ENCODE results near the gene SPDL1.
"Not testable (repeated sequence)": the region's sequence is repeated elsewhere in the genome, so short reads cannot be mapped to it uniquely, and the experiment has no call there.

Gene SPDL1

GRCh38 chr5:169574134-169574646 is 9.4 kb upstream of the SPDL1 start:
- DNase-seq = no peak

DNA sequence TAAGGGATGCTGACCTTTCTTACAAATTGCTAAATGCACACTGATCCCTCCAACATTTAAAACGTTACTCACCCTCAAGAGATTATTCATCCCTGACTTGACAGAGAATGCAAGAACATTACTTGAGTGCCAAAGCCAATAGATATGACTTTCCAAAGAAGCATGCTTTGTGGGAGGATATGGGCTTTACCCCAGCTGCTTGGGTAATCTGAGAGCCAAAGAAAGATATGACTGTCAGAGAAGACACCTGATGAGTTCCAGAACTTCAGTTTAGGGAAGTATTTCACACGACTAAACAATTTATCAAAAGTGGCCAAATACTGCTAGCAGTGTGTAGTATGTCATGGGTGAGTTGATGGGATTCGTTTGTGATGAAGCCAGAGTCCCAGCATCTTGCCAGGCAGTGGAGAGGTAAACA is 7.4 kb upstream of the SPDL1 start:
- DNase-seq = no peak

DNA sequence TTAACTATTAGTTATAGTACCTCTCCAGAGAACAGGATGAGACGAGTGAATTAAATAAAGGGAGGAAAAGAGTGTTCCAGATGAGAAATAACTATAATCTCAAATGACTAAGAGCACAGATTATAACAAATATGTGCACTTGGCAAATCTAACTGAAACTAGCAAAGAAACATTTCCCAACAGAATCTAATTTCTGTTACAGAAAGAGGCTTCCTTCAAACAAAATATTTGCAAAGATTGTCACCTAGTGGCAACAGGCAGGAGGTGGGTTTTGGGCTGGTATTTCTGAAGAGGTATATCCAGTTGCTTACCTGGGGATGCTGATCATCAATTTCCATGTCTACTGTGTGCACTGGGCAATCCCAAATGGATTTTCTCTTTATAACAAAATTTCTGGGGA is 5.6 kb upstream of the SPDL1 start:
- DNase-seq = no peak

DNA sequence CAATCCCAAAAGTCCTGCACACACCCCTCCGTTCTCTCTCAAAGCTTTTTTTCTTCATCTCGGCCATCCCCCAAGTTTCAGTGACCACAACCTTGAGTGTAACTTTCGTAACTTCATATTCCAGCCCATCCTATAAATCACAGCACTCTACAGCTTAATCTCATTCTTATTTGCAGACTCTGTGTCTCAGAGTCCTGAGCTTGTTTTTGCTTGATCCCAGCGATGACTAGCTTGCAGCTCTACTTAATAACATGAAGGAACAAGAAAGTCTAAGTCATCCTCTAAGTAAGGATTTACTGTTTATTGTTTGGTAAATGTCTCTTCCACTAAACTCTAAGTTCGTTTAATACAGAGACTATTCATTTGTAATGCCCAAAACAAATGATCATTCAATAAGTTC is 2.6 kb upstream of the SPDL1 start:
- no peak for DNase-seq

DNA sequence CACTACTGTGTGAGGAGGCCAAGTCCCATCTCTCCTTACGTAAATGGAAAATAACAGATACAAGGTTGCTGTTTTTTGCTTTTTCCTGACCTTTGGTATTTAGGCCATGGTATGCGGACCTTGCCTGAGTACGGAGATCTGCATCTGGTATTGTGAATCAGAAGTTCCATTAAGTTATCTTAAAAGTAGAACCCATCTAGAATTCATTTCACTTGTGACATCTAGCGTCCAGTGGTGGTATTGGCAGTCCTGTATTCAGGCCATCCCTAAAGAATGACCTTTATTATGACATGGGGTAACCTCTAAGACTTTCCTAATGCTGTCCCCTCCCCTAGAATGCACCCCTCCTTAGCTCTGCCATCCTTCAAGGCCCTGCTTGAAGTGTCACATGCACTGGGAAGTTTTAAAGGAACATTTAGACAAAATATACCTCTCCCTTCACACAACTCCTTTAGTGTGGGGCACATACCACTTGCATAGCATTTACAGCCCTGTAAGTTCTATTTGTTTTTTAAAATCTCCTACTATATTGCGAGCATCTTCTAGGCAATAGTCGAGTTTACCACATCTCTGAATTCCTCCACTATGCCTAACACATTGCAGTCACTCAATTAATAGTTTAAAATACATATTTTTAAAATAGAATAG is 1.9 kb upstream of the SPDL1 start:
- DNase-seq = no peak

- DNase-seq = no peak
Observed at GRCh38 chr5:169583101-169583423, 511 bp upstream of the SPDL1 start.

DNA sequence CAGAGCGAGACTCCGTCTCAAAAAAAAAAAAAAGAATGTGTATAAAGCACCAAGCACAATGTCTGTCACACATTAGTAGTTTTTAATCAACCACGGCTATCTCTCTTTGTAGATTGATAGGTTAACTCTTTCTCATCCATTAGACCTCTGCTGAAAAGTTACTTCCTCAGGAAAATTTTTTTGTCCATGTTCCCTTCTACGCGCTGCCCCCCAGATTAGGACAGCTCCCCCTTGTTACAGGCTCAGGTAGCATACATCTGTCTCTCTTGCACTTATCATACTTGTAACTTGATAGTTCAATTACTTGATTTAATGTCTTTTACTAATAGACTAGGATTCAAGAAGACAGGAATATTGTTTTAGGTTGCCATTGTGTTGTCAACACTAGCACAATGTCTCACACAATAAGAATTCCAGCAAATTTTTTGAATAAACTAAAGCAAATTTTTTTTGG is 1.5 kb downstream of the SPDL1 start:
- no peak for DNase-seq

- DNase-seq = no peak
Observed at GRCh38 chr5:169590602-169591001, 7.0 kb downstream of the SPDL1 start.

DNA sequence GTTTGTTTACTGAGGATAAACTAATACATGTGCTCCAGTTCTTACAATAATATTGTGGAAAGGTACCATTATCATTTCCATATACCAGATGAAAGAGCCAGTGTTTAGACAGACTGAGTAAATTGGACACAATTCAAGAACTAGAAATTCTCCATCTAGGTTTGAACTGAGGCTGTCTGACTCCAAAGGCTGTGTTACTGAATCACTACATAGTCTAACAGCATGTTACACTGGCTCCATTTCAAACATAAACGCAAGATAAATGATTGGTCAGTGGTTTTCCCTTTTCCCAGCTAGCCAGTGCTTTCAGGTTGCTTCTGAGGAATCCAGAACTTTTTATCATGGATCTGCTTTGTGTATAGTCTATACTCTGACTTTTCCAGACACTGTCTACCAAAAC is 8.1 kb downstream of the SPDL1 start:
- DNase-seq = no peak

GRCh38 chr5:169592937-169593650 is 9.5 kb downstream of the SPDL1 start:
- DNase-seq = no peak

DNA sequence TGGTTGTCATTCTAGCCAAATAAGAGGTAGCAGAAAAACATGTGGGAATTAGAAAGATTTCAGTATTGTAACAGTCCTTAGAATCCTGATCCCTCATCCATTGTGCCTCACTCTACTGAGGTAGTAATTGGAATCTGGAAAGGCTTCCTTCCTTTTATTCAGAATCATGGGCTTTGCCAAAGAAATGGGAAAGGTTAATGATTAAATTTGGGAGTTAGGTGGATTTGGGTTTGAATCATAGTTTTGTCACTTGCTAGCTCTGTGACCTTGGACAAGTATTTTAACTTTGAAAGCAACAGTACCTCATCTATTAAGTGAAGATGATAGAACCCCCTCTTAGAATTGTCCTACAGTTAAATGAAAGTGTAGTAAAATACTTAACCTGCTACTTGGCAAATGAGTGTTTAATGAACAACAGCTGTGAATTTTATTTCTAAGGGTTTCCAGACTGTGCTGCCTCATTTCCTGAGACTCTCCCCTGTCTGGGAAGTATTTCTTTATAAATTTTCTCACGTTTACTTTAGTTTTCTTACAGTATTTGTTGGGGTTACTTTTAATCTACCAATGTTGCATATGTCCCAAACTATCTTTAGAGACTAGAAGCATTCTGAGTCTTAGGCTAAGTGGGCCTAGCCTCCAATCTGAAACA is 11.7 kb downstream of the SPDL1 start:
- DNase-seq = no peak

DNA sequence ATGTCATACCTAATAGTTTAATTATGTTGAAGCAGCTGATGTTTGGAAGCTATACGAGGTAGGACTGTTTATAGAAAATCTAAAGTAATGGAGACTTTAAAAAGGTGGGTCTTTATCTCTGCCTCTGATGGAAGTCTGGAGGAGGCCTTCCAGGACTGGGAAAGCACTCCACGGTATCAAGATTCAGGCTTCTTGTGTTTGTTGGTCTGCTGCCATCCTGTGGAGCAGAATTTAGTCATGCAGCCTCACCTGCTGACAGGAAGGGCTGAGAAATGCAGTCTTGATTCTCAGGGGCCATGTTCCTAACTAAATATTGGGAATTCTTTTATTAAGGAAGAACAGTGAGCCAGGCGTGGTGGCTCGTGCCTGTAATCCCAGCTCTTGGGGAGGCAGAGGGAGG is 15.9 kb downstream of the SPDL1 start:
- no peak for DNase-seq

GRCh38 chr5:169602535-169602934 is 19.0 kb downstream of the SPDL1 start:
- DNase-seq = no peak

- DNase-seq = no peak
Observed at GRCh38 chr5:169606279-169606678, 22.7 kb downstream of the SPDL1 start.

DNA sequence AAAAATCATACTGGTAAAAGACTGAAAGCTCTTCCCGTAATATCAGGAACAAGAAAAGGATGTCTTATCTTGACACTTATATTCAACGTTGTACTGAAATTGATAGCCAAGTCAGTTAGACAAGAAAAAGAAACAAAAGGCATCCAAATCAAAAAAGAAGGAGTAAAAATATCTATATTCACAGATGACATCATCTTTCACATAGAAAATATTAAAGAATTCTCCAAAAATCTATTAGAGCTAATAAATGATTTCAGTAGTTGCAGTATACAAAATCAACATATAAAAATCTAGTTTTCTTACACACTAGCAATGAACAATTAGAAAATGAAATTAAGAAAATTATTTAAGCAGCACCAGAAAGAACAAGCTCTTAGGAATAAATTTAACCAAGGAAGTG is 24.3 kb downstream of the SPDL1 start:
- DNase-seq = no peak

DNA sequence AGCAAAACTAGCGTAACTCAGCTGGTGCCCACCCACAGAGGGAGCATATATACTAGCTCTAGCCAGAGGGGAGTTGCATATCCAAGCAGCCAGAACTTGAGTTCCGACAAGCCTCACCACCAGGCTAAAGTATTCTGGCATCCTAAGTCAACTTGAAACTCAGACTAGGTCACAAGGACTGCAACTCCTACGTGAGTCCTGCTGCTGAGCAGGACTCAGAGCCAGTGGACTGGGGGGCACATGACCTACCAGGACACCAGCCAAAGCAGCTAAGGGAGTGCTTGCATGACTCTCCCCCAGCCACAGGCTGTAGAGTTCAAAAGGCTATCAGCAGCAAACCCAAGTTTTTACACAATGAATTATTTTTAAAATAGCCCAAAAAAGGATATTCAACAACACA is 26.1 kb downstream of the SPDL1 start:
- no peak for DNase-seq

- no peak for DNase-seq
Observed at GRCh38 chr5:169610606-169611005, 27.0 kb downstream of the SPDL1 start.

- no peak for DNase-seq
Observed at GRCh38 chr5:169615561-169615960, 32.0 kb downstream of the SPDL1 start.

DNA sequence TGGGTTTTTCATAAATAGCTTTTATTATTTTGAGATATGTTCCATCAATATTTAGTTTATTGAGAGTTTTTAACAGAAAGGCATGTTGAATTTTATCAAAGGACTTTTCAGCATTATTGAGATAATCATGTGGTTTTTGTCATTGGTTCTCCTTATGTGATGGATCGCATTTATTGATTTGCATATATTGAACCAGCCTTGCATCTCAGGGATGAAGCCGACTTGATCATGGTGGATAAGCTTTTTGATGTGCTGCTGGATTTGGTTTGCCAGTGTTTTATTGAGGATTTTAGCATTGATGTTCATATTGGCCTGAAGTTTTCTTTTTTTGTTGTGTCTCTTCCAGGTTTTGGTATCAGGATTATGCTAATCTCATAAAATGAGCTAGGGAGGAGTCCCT is 40.7 kb downstream of the SPDL1 start:
- DNase-seq = not testable (repeated sequence)

- DNase-seq = no peak
Observed at GRCh38 chr5:169626779-169627178, 43.2 kb downstream of the SPDL1 start.

GRCh38 chr5:169627551-169627950 is 44.0 kb downstream of the SPDL1 start:
- DNase-seq = no peak

- DNase-seq = no peak
Observed at GRCh38 chr5:169628892-169629291, 45.3 kb downstream of the SPDL1 start.

- no peak for DNase-seq
Observed at GRCh38 chr5:169629847-169630548, 46.4 kb downstream of the SPDL1 start.

GRCh38 chr5:169631360-169631759 is 47.8 kb downstream of the SPDL1 start:
- no peak for DNase-seq
